Upper lobe of left lung (tissue), 4 donors: ENCODE data around the gene CAPN12.

ENCODE experiments used
- EP300 ChIP-seq, 4 donors: sonication (generic); formaldehyde crosslinking; IDR thresholded peaks; one replicate each; pipeline ENCODE4 v1.5.1; 2017; ENCODE audit warnings: antibody characterized with exemption in 4 of 4, control low read depth in 2 of 4
- POLR2A ChIP-seq, 4 donors: fragments of 450-650 bp; IDR thresholded peaks; one replicate each; pipeline ENCODE4 v1.5.1; 2016 to 2017; ENCODE audit warnings: antibody characterized with exemption in 4 of 4, mild to moderate bottlenecking in 2 of 4
- TF ChIP-seq, protein P1 (sequence below), 6 experiments: fragments of 450-650 bp in 4 of 6; fragments of 200-600 bp in 2 of 6; sonication (generic) in 2 of 6; IDR thresholded peaks; one replicate each; pipeline ENCODE4 v1.5.1; 2016 to 2019; ENCODE audit warnings: antibody characterized with exemption in 6 of 6

GRCh38 chr19:38740932-38741331, 3.3 kb downstream of the CAPN12 start:
- TF ChIP-seq, protein P1, sequence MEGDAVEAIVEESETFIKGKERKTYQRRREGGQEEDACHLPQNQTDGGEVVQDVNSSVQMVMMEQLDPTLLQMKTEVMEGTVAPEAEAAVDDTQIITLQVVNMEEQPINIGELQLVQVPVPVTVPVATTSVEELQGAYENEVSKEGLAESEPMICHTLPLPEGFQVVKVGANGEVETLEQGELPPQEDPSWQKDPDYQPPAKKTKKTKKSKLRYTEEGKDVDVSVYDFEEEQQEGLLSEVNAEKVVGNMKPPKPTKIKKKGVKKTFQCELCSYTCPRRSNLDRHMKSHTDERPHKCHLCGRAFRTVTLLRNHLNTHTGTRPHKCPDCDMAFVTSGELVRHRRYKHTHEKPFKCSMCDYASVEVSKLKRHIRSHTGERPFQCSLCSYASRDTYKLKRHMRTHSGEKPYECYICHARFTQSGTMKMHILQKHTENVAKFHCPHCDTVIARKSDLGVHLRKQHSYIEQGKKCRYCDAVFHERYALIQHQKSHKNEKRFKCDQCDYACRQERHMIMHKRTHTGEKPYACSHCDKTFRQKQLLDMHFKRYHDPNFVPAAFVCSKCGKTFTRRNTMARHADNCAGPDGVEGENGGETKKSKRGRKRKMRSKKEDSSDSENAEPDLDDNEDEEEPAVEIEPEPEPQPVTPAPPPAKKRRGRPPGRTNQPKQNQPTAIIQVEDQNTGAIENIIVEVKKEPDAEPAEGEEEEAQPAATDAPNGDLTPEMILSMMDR (IDR thresholded peaks at IDR 0.05): no peak
- TF ChIP-seq EP300 (IDR thresholded peaks at IDR 0.05): no peak
- TF ChIP-seq POLR2A (IDR thresholded peaks at IDR 0.05): no peak
